Activated B cell treated with CpG ODN at 0.5 μM for 24 hours (primary cell): Measurements from ENCODE around the gene KIF19. TPM values are rescaled to one million over a fixed set of nuclear protein-coding genes. Genes with fewer than 3 reads are reported as not detected.

ENCODE experiments used
- ATAC-seq: fragments of 200-7000 bp; cut with Tn5 transposase; one replicate; pipeline ENCODE4 v1.10.0; 2021; ENCODE audit warnings: low read depth, mild to moderate bottlenecking, moderate library complexity
- CTCF ChIA-PET: fragments of 350-600 bp; sonication (Branson Sonifier 250); formaldehyde crosslinking; loops from one replicate; lab custom pipeline; 2021; ENCODE audit warnings: antibody characterized with exemption; lab: Charles Lee
- POLR2A ChIA-PET: fragments of 350-600 bp; sonication (Branson Sonifier 250); formaldehyde crosslinking; loops from one replicate; lab custom pipeline; 2021; ENCODE audit warnings: antibody characterized with exemption; lab: Charles Lee
- DNase-seq: peaks from one replicate; pipeline ENCODE4 v3.0.0; 2022
- H3K27ac Mint-ChIP-seq: one replicate; pipeline ENCODE4 v1.8.0; 2020; ENCODE audit warnings: mixed read lengths
- H3K27me3 Mint-ChIP-seq: one replicate; pipeline ENCODE4 v1.8.0; 2021; ENCODE audit warnings: mixed read lengths
- H3K36me3 Mint-ChIP-seq: one replicate; pipeline ENCODE4 v1.8.0; 2021; ENCODE audit warnings: low read depth, mixed read lengths
- H3K4me1 Mint-ChIP-seq: one replicate; pipeline ENCODE4 v1.8.0; 2021; ENCODE audit warnings: mixed read lengths
- H3K4me3 Mint-ChIP-seq: one replicate; pipeline ENCODE4 v1.8.0; 2020; ENCODE audit warnings: mild to moderate bottlenecking, mixed read lengths
- H3K9me3 Mint-ChIP-seq: one replicate; pipeline ENCODE4 v1.8.0; 2020; ENCODE audit warnings: mixed read lengths
- intact Hi-C: fragments of 100-400 bp; cut with micrococcal nuclease; formaldehyde crosslinking; loops from one replicate; pipeline ENCODE4 v1.15.1; 2024
- total RNA-seq: library from RNA; stranded (reverse); gene quantifications from 2 replicates; pipeline ENCODE4 v1.2.3, GENCODE V29; 2022
- TF ChIP-seq, protein P1 (sequence below): fragments of 200-600 bp; IDR thresholded peaks from one replicate; pipeline ENCODE4 v1.8.0; 2022; ENCODE audit warnings: antibody characterized with exemption, mild to moderate bottlenecking

The KIF19 gene
- total RNA-seq, 1 donor from 2014 or later, result not detected

DNA sequence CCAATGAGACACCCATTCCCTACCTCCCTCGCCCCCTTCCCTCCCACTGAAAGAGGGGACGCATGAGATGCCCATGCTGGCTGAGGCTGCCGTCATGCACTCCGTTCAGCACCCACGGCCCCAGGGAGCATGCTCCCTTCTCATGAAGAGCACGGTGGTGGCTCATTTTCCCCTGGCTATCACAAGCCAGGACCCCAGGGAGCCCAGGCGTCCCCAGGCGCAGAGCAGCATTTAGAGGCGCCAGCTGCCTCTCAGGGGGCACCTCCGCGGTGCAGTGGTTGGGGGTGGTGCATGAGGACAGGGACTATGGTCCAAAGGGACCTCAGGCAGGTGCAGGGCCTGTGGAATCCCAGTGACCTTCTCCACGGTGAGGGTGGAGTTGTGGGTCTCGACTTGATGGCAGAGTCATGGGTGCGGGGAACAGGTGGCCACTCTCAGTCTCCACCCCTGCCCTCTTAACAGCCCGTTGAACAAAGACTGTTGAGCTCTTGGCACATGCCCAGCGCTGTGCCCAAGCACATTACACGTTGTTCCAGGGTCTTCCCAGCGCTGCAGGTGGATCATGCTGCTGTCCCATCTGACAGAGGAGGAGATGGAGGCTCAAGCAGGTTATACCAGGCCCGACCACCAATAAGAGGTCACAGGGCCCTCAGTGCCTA is 13.6 kb downstream of the KIF19 start:
- H3K27me3 Mint-ChIP-seq, result no peaks in the 10 kb centered on the region
- ChIA-PET POLR2A (no interaction called here), CTCF (no interaction called here)
- no peaks in the 10 kb centered on the region for H3K36me3 Mint-ChIP-seq
- no peak overlapping the region for H3K27ac Mint-ChIP-seq
- TF ChIP-seq, protein P1, sequence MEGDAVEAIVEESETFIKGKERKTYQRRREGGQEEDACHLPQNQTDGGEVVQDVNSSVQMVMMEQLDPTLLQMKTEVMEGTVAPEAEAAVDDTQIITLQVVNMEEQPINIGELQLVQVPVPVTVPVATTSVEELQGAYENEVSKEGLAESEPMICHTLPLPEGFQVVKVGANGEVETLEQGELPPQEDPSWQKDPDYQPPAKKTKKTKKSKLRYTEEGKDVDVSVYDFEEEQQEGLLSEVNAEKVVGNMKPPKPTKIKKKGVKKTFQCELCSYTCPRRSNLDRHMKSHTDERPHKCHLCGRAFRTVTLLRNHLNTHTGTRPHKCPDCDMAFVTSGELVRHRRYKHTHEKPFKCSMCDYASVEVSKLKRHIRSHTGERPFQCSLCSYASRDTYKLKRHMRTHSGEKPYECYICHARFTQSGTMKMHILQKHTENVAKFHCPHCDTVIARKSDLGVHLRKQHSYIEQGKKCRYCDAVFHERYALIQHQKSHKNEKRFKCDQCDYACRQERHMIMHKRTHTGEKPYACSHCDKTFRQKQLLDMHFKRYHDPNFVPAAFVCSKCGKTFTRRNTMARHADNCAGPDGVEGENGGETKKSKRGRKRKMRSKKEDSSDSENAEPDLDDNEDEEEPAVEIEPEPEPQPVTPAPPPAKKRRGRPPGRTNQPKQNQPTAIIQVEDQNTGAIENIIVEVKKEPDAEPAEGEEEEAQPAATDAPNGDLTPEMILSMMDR, result no peak
- H3K4me3 Mint-ChIP-seq, result no peak overlapping the region
- no peaks in the 10 kb centered on the region for H3K9me3 Mint-ChIP-seq
- intact Hi-C loops, result no loop called here
- DNase-seq (no peak), ATAC-seq (no peak)
- H3K4me1 Mint-ChIP-seq, result no peaks in the 10 kb centered on the region

DNA sequence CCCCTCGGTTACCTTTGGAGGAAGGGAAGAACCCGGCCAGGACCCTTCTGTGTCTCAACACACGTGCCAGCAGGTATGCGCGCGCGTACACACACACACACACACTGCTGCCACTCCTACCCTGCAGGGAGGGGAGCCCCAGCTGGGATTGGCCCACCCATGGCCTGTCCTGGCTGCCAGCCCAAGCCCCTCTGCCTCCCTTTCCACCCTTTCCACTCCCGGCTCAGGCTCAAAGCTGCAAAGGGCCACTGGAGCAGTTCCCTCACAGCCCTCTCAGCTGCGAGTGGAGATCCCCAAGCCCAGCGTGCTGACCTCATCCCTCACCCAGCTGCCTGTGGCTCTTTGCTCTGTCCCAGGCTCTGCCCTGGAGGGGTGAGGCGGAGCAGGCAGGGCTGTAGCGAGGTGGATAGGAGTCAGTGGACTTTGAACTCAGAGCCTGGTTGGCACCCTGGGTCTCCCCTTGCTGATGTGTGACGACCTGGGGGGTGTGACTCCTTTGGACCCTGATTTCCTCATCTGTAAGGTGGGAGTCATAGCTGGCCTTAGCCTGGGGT is 14.5 kb downstream of the KIF19 start:
- no peaks in the 10 kb centered on the region for H3K27me3 Mint-ChIP-seq
- TF ChIP-seq, protein P1, result no peak
- no peak overlapping the region for H3K27ac Mint-ChIP-seq
- no peaks in the 10 kb centered on the region for H3K9me3 Mint-ChIP-seq
- POLR2A ChIA-PET, result no interaction called here
- intact Hi-C loops, result no loop called here
- H3K4me1 Mint-ChIP-seq, result no peaks in the 10 kb centered on the region
- no peaks in the 10 kb centered on the region for H3K36me3 Mint-ChIP-seq
- CTCF ChIA-PET, result no interaction called here
- DNase-seq, result no peak
- H3K4me3 Mint-ChIP-seq, result no peak overlapping the region
- no peak for ATAC-seq

DNA sequence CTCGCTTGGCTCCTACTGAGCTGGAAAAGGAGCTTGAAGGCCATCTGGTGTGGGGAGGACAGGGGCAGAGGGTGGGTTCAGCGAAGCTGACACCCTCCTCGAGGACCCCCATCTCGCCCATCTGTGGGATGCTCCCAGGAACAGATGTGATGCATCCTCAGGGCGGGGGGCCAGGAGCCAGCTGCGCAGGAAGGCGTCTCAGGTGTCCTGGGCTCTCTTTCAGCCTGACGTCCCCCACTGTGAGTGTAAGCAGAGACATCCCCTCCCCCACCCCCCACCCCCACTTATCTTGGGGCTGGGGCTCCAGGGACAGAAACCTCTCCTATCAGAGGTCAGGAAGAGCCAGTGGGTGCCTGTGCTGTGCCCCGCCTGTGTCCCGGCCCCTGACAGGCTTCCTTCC is 16.2 kb downstream of the KIF19 start:
- DNase-seq (no peak), ATAC-seq (no peak)
- intact Hi-C loops, result no loop called here
- ChIA-PET POLR2A (no interaction called here), CTCF (no interaction called here)
- no peaks in the 10 kb centered on the region for H3K36me3 Mint-ChIP-seq
- no peak overlapping the region for H3K4me3 Mint-ChIP-seq
- H3K27ac Mint-ChIP-seq, result no peak overlapping the region
- H3K27me3 Mint-ChIP-seq, result peaks cover 4% of the 10 kb centered on the region
- no peaks in the 10 kb centered on the region for H3K4me1 Mint-ChIP-seq
- H3K9me3 Mint-ChIP-seq, result no peaks in the 10 kb centered on the region
- TF ChIP-seq, protein P1, result no peak

DNA sequence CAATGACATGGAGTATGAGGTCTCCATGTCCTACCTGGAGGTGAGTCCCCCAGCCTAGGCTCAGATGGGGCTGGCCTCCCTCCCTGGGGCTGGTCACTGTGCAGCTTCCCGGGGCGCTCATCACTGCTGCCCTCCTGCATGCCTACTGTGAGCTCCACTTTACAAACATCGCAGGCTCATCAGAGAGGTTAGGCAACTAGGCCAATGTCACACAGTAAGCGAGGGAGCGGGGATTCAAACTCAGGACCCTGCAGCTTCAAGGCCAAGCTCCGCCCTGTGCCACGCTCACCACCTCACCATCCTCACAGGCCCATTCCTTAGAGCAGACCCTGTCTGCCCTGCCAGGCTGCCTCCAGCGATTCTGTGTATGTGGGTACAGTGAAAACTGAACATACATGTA is 17.1 kb downstream of the KIF19 start:
- ChIA-PET POLR2A (no interaction called here), CTCF (no interaction called here)
- DNase-seq, result no peak
- no peak overlapping the region for H3K4me3 Mint-ChIP-seq
- H3K27me3 Mint-ChIP-seq, result peaks cover 4% of the 10 kb centered on the region
- H3K9me3 Mint-ChIP-seq, result no peaks in the 10 kb centered on the region
- intact Hi-C loops, result no loop called here
- TF ChIP-seq, protein P1, result no peak
- no peaks in the 10 kb centered on the region for H3K4me1 Mint-ChIP-seq
- H3K36me3 Mint-ChIP-seq, result no peaks in the 10 kb centered on the region
- no peak overlapping the region for H3K27ac Mint-ChIP-seq
- no peak for ATAC-seq

DNA sequence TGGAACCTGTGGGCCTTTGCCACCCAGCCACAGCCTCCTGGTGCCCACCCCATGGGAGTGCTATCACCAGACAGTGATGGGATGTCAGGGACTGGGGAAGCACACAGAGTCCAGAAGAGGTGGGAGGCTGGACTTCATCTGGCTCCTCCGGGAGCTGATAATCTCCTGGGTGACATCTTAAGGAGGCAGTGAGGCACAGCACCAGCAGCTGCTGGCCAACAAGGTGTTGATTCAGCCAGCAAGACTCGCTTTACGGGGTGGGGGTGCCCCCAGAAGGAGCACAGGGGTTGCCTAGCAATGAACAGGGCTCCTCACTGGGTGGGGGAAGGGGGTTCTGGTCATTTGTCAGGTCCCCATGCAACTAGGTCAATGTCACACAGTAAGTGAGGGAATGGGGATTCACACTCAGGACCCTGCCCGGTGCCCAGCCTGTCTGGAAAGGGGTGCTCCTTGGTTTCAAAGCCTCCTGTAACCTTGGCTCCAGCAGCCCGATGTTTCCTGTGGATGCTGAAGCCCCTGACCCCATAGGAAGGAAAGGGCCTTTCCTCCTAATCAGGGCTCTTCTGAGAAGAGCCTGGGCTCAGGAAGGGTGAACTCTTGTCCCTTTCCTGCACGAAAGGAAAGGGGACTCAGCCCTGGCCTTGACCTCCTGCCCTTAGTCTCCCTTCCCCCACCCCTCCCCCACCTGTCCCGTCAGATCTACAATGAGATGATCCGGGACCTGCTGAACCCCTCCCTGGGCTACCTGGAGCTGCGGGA is 17.7 kb downstream of the KIF19 start:
- no peak for ATAC-seq
- Mint-ChIP-seq H3K4me3 (no peak overlapping the region), H3K4me1 (no peaks in the 10 kb centered on the region), H3K27me3 (peaks cover 4% of the 10 kb centered on the region), H3K36me3 (no peaks in the 10 kb centered on the region), H3K9me3 (no peaks in the 10 kb centered on the region), H3K27ac (no peak overlapping the region)
- ChIA-PET CTCF (no interaction called here), POLR2A (no interaction called here)
- TF ChIP-seq, protein P1, result no peak
- intact Hi-C loops, result no loop called here
- DNase-seq, result no peak
